ENCODE results near the gene FGF8.

The FGF8 gene

DNA sequence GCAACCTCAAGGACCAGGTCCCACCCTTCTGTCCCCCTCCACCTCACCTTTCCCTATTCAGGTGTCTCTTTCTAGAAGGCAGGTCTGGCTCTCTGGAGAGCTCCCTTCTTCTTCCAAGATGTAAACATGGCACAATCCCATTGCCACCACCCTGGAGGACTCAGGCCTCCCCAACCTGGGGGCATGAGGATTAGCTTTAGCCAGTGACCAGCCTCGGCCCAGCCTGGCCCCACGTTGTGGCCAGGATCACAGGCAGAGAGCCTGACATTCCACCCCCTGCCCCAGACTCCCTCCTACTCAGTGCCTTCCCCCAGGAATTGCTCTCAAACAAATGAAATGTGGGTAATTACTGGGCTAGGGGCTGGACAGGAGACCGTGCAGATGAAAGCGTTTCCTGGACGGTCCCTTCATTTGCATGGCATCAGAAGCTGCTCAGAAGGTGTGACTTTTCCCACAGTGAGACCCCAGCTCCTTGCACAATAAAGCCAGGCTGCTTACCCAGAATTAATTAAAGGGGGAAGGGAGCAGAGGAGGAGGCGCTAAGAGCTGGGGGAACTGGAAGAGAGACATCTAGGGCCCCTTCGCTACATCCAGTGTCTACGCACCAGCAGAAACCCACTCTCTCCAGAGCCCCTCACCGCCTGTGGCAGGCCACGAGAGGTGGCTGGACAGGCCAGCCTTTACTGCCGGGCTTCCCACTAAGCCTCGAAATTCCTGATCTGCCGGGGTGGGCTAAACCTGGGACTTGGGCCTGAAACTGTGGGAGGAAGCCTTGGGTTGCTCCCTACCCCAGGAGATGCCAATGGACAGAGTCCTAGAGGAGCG lies 7.7 kb downstream of the FGF8 start:
- no peak for TF ChIP-seq GATA2 (IDR thresholded peaks at IDR 0.05; ENCODE audit: low read depth, low read length)
- TF ChIP-seq GATA3 (IDR thresholded peaks at IDR 0.05; ENCODE audit: low read depth, low read length), result no peak

DNA sequence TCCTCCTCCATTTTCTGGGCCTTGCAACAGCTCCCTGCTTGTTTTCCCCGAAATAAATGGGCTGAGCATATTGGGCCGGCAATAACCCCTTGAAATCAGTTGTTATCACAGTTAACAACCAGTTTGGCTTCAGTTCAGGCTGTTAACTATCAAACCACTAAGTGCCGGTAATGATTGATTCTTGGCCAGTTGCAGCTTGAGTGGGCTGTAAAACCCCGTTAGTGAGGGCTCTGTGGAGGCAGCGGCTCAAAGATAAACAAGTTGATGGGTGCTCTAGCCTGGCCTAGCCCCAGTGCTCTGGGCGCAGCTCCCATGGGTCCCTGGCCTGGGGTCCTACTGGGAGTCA lies 8.3 kb downstream of the FGF8 start:
- TF ChIP-seq GATA3 (IDR thresholded peaks at IDR 0.05; ENCODE audit: low read depth, low read length) (no peak), GATA2 (IDR thresholded peaks at IDR 0.05; ENCODE audit: low read depth, low read length) (no peak)

DNA sequence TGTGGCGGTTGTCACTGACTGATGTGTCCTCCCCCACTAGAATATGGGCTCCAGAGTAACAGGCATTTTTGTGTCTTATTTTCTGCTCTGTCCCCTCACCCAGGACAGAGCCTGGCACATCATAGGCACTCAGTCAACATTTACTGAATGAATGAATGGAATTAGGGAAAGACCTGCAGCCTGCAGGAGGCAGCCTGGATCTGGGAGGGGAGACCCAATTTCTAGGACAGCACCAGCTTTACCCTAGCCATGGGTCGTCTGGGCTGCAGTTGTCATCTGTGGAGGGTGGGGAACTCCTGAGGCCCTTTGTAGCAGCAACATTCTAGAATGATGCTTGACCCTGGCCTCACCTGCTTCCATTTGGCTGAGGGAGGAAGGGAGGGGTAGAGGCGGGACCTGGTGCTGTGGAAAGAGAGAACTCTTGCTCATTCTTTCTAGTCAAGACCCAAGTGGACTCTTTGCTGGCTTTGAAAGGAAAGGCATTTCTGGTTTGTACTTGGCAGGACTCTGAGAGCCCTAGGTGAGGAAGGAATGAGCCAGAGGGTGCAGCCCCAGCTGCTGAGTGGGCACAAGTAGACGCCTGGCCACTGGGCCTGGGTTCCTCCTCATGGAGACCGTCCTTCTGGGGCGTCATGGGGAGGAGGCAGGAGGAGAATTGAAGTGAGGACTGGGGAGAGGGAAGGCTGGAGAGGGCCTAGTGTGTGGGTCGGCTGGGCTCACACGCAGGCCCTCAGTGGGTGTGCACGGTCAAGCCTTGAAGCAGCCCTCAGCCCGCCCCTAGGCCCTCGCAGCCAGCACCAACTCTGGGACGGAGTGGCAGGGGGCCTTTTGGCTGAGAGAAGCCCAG lies 8.9 kb downstream of the FGF8 start:
- no peak for TF ChIP-seq GATA3 (IDR thresholded peaks at IDR 0.05; ENCODE audit: low read depth, low read length)

DNA sequence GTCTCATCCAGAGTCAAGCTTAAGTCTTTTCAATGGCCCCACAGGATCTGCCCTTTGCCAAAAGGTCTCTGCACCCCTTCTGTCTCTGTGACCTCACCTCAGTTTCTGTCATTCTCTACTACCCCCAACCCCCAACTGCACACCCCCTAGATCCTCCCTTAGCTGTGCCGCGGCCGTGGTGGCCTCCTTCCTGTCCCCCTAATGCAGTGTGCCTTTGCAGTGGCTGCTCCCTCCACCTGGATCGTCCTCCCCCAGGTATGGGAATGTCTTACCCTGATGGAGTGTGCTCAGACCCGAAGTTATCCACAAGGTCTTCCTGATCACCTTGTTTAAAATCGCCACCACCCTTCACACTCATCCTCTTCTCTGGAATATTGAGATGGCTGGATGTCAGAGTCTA lies 9.6 kb downstream of the FGF8 start:
- no peak for TF ChIP-seq GATA2 (IDR thresholded peaks at IDR 0.05; ENCODE audit: low read depth, low read length)

DNA sequence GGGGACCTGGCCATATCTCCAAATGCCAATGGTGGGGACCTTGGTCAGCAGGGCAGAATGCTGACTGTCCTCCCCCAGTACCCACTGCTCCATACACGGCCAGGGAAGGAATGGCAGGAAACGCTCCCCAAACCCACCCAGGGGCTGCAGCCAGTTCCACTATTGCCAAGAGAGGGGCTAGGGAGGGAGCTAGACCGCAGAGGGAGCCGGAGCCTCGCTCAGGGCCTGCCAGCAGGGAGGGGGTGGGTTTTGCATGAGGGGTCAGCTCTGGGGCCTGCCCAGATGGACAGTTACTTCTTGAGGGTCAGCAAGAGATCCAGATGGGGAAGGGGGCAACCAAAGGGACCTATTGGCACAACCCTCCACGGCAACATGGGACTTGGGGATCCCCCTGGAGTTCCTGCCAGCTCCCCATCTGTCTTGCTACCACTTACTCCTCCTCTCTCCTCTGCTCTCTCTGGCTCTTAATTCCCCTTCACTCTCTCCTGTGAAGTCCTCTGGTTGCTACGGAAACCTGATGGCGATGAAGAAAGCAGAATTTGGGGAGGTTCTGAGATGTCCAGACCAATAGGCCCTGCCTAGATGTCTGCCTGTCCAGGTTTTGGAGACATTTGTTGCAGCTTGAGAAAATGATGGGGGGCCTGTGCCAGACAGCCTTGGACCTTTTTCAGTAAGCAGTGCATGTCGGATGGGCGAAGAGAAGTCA lies 12.6 kb downstream of the FGF8 start:
- TF ChIP-seq GATA3 (IDR thresholded peaks at IDR 0.05; ENCODE audit: low read depth, low read length) (no peak), GATA2 (IDR thresholded peaks at IDR 0.05; ENCODE audit: low read depth, low read length) (no peak)

DNA sequence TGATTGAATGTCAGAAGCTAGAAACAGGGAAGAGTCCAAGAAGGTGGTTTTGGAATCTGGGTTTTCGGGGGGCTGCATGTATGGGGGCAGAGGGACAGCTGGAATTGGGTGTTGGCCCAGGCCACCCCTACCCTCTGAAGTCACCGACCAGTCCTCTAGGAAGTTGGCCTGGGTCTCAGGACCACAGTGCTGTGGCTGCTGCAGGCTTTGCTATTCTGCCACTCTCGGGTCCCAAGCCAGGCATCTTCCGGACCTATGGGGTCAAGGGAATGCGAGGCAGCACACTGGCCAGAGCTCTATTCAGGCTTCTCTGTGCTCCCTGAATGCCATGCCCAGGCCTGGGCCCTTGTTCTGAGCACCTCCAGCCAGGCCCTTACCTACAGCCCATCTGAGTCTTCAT lies 13.2 kb downstream of the FGF8 start:
- TF ChIP-seq GATA3 (IDR thresholded peaks at IDR 0.05; ENCODE audit: low read depth, low read length), result no peak

DNA sequence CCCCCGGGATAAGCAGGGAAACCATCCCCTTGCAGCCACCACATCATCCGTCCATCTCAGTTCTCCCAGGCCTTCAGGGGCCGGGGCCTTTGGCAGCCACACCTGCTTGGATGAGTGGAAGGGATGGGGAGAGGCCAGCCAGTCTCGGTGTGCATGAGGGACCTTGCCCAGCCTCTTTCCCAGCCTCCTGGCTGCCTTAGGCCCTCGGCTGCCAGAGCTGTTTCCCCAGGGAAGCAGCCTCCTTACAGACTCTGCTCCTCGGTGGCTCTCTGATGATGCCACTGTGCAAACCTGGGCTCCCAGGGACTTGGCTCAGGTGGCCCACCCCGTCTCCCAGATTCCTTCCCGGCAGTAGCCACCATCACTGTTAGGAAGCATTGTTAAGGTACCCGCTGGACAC lies 14.7 kb downstream of the FGF8 start:
- TF ChIP-seq GATA3 (IDR thresholded peaks at IDR 0.05; ENCODE audit: low read depth, low read length), result no peak
- no peak for TF ChIP-seq GATA2 (IDR thresholded peaks at IDR 0.05; ENCODE audit: low read depth, low read length)

DNA sequence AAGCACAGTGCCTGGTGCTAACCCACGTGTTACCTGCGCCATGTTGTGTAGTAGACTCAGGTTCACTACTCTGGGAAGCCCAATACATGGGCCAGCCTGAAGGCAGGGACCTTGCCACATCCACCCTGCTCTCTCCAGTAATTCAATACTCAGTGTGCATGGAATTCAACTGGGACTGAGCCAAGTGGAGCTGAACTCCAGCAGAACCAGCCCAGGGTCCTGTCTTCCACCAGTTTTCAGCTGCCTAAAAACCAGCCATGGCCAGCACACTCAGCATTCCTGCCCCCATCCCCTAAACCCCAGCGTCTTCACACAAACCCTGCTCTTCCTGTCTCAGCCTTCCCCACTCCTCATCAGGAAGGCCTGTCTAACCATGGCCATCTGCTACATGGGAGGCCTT lies 15.4 kb downstream of the FGF8 start:
- TF ChIP-seq GATA3 (IDR thresholded peaks at IDR 0.05; ENCODE audit: low read depth, low read length), result no peak
- TF ChIP-seq GATA2 (IDR thresholded peaks at IDR 0.05; ENCODE audit: low read depth, low read length), result no peak

DNA sequence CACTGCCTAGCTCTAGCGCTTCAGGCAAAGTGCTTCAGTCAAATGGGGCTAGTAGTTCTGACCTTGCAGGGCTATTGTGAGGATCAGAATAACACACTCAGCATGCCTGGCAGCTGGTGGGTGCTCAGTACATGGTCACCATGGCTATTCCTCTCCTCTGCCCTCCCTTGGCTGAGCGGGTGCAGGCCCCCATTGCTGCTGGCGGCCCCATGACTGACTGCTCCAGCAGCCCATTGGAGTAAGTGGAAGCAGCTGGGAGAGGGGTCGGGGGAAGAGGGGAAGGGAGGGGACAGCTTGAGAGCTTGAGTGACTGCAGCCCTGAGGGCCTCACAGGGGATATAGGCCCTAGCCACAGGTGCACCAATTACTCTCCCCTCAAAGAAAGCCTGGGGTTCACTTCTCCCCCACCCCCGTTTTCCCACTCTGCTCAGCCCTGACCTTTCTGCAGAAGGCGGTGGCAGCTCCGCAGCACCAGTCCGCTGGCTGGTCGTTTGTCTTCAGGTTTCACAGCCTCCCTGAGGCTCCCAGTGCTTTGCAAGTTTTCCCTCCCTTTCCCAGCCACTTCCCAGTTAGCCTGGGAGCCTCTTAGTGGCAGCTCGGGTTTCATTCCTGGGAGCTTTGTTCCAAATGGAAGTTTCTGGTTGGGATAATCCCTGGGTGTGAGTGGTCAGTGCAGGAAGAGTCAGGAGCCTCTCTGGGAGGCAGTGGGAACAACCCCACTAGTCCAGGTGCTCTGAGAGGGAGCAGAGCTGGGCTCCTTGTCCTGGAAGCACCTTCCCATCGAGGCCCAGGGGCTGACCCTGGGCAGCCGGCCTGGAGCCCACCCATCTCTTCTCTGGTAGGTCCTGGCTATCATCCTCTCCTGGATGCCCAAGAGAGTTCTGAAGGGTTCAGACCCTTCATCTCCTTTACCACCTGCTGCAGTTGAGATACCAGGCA lies 16.3 kb downstream of the FGF8 start:
- TF ChIP-seq GATA2 (IDR thresholded peaks at IDR 0.05; ENCODE audit: low read depth, low read length), result no peak
- no peak for TF ChIP-seq GATA3 (IDR thresholded peaks at IDR 0.05; ENCODE audit: low read depth, low read length)

DNA sequence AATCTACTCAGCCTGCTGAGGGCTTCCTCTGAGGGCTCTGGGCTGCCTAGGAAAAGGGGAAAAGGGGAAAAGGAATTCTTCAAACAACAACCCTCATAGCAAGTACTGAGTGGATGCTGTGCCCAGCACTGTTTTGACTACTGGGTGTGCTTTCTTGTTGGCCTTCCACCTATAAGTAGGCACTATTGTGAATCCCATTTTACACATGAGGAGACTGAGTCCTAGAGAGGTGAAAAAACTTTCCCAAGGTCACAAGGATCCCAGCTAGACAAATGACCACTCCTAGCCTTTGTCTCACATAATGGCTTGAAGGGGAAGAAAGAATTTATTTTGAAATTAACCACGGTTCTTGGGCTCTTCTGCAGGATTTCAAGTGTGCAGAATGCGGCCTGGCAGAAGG lies 17.1 kb downstream of the FGF8 start:
- no peak for TF ChIP-seq GATA2 (IDR thresholded peaks at IDR 0.05; ENCODE audit: low read depth, low read length)
- TF ChIP-seq GATA3 (IDR thresholded peaks at IDR 0.05; ENCODE audit: low read depth, low read length), result no peak

DNA sequence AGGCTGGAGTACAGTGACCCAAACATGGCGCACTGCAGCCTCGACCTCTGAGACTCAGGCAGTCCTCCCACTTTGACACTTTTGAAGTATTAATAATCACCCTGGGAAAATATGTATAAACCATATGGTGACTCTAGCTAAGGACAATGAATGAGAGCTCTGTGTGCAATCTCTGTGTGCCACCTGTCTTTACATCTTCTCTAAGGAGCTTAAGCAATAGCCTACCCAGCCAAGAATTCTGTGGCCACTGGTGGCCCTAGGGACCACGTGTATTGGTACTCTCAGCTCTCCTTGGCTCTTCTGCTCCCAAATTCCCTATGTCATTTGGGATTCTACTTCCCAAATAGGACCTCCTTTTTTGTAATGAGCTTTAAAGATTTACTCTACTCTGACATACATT lies 23.7 kb downstream of the FGF8 start:
- TF ChIP-seq GATA2 (IDR thresholded peaks at IDR 0.05; ENCODE audit: low read depth, low read length) (no peak), GATA3 (IDR thresholded peaks at IDR 0.05; ENCODE audit: low read depth, low read length) (no peak)

DNA sequence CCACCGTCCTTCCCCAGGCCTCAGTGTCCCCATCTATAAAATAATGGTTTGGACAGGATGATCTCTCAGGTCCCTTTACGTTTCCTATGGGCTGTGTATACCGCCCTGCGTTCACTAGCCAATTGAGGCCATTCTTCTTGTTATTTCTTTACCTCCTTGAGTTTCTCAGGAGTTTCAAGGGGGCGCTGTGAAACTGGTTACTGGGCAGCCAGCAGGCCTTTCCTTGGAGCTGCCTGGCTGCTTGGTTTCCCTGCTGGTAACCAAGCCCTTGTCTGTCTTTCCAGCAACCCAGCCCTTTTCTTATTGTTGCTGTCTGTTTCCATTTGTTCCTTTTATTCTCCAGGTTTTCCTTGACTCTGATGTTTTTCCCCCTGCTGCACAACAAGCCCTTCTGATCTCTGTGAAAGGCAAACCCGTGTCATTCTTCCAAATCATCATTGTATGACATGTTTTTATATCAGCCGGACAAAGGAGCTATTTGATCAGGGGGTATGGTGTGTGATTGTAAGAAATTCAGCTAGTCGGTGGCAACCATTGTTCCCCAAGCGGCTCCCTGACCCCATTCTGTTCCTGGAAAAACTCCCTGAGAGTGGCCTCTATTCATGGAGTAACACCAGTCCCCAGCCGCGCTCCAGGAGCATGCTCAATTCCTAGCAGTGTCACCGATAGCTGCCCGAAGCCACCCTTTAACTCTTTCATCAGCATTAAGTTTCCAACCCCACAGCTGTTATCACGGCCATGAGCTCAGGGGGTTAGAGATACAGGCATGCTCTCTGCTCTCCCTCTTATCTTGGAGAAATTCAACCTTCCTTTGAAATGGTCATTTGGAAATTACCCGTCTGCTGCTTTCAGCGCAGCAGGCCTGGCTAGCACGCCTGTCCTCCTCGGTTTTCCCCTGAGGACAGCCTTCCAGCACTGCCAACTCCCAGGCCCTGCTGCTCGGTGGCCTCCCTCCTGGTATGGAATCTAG lies 26.6 kb downstream of the FGF8 start:
- TF ChIP-seq GATA3 (IDR thresholded peaks at IDR 0.05; ENCODE audit: low read depth, low read length) (no peak), GATA2 (IDR thresholded peaks at IDR 0.05; ENCODE audit: low read depth, low read length) (no peak)

DNA sequence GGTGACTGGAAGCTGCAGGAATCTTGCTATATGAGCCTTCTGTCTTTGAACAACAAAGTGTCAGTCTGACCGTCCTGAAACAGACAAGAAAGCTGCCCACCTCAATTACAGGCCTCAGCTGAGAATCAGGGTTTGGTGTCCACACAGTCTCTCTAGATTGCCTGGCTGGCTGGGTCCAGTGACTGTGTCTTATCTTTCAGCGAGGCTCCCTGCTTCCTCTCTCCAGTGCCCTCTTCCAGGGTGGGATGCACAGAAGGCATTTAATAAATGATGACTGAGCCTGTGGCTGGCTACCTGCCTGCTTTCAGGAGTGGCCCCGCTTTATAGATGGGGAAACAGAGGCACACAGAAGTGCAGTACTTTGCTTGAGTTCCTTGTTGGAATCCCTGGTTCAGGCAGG lies 27.4 kb downstream of the FGF8 start:
- TF ChIP-seq GATA3 (IDR thresholded peaks at IDR 0.05; ENCODE audit: low read depth, low read length), result no peak
- TF ChIP-seq GATA2 (IDR thresholded peaks at IDR 0.05; ENCODE audit: low read depth, low read length), result no peak
